Measurements from ENCODE around the gene CORO6. TPM values are rescaled to one million over a fixed set of nuclear protein-coding genes. Genes with fewer than 3 reads are reported as not detected.

CORO6 gene
- total RNA-seq, 1 donor from 2014 or later = 7.1 TPM

GRCh38 chr17:29574732-29575510 lies 47.8 kb downstream of the CORO6 start:
- TF ChIP-seq CTCF (IDR thresholded peaks at IDR 0.05) = no peak
- peaks cover 10% of the 10 kb centered on the region for H3K4me1 Mint-ChIP-seq (ENCODE audit: unreplicated experiment)
- no peak overlapping the region for H3K4me3 Mint-ChIP-seq (ENCODE audit: unreplicated experiment)
- H3K27ac Mint-ChIP-seq (ENCODE audit: unreplicated experiment) = no peak overlapping the region
- peaks cover 17% of the 10 kb centered on the region for H3K36me3 Mint-ChIP-seq (ENCODE audit: unreplicated experiment)
- H3K27me3 Mint-ChIP-seq (ENCODE audit: unreplicated experiment) = no peaks in the 10 kb centered on the region
- peak; percentile 80 for DNase-seq (ENCODE audit: extremely low spot score, unreplicated experiment)
- no peaks in the 10 kb centered on the region for H3K9me3 Mint-ChIP-seq (ENCODE audit: unreplicated experiment)

GRCh38 chr17:29573871-29574731 lies 48.6 kb downstream of the CORO6 start:
- H3K27me3 Mint-ChIP-seq (ENCODE audit: unreplicated experiment) = no peaks in the 10 kb centered on the region
- DNase-seq (ENCODE audit: extremely low spot score, unreplicated experiment) = no peak
- no peak overlapping the region for H3K4me3 Mint-ChIP-seq (ENCODE audit: unreplicated experiment)
- no peak for TF ChIP-seq CTCF (IDR thresholded peaks at IDR 0.05)
- H3K27ac Mint-ChIP-seq (ENCODE audit: unreplicated experiment) = peak overlapping the region; percentile 5
- peaks cover 16% of the 10 kb centered on the region for H3K36me3 Mint-ChIP-seq (ENCODE audit: unreplicated experiment)
- H3K4me1 Mint-ChIP-seq (ENCODE audit: unreplicated experiment) = peaks cover 15% of the 10 kb centered on the region
- H3K9me3 Mint-ChIP-seq (ENCODE audit: unreplicated experiment) = no peaks in the 10 kb centered on the region

GRCh38 chr17:29573558-29573869 lies 49.2 kb downstream of the CORO6 start:
- peak; percentile 83 for DNase-seq (ENCODE audit: extremely low spot score, unreplicated experiment)
- peaks cover 15% of the 10 kb centered on the region for H3K36me3 Mint-ChIP-seq (ENCODE audit: unreplicated experiment)
- no peaks in the 10 kb centered on the region for H3K9me3 Mint-ChIP-seq (ENCODE audit: unreplicated experiment)
- no peak overlapping the region for H3K27ac Mint-ChIP-seq (ENCODE audit: unreplicated experiment)
- no peak for TF ChIP-seq CTCF (IDR thresholded peaks at IDR 0.05)
- no peaks in the 10 kb centered on the region for H3K27me3 Mint-ChIP-seq (ENCODE audit: unreplicated experiment)
- H3K4me1 Mint-ChIP-seq (ENCODE audit: unreplicated experiment) = peaks cover 17% of the 10 kb centered on the region
- H3K4me3 Mint-ChIP-seq (ENCODE audit: unreplicated experiment) = no peak overlapping the region

- Mint-ChIP-seq H3K36me3 (ENCODE audit: unreplicated experiment) (peaks cover 11% of the 10 kb centered on the region), H3K4me3 (ENCODE audit: unreplicated experiment) (no peak overlapping the region), H3K27me3 (ENCODE audit: unreplicated experiment) (no peaks in the 10 kb centered on the region), H3K27ac (ENCODE audit: unreplicated experiment) (peak overlapping the region; percentile 18), H3K9me3 (ENCODE audit: unreplicated experiment) (no peaks in the 10 kb centered on the region), H3K4me1 (ENCODE audit: unreplicated experiment) (peaks cover 17% of the 10 kb centered on the region)
- no peak for DNase-seq (ENCODE audit: extremely low spot score, unreplicated experiment)
- peak; percentile 81 for TF ChIP-seq CTCF (IDR thresholded peaks at IDR 0.05)
Measured at GRCh38 chr17:29572691-29573557, 49.8 kb downstream of the CORO6 start.

Data from osteocyte (in vitro differentiated cells).